Spleen (tissue), 11 donors: ENCODE results near the gene OR13J1. TPM values are rescaled to one million over a fixed set of nuclear protein-coding genes. Genes with fewer than 3 reads are reported as not detected.

Experiments
- DNase-seq: peaks from one replicate; pipeline ENCODE4 v3.0.0-alpha.2; 2020
- H3K27ac ChIP-seq, 8 donors: fragments of 200-600 bp; sonication (generic) in 7 of 8; 1 replicate in 4 of 8; 2 replicates in 4 of 8; pipeline versions ENCODE4 v1.5.0 to v1.8.0; 2016 to 2021; ENCODE audit warnings: inconsistent platforms in 4 of 8, mild to moderate bottlenecking in 4 of 8, moderate library complexity in 1 of 8
- H3K27me3 ChIP-seq, 7 donors: fragments of 200-600 bp; sonication (generic) in 6 of 7; replicated peaks in 1 of 7; 1 replicate in 4 of 7; 2 replicates in 3 of 7; pipeline versions ENCODE4 v1.5.0 to v1.8.0; 2016 to 2021; ENCODE audit warnings: inconsistent platforms in 3 of 7, mild to moderate bottlenecking in 1 of 7
- H3K36me3 ChIP-seq, 6 donors: fragments of 200-600 bp; sonication (generic) in 5 of 6; 1 replicate in 4 of 6; 2 replicates in 2 of 6; pipeline versions ENCODE4 v1.5.0 to v1.8.0; 2016 to 2021; ENCODE audit warnings: inconsistent platforms in 2 of 6
- H3K4me1 ChIP-seq, 6 donors: fragments of 200-600 bp; sonication (generic) in 5 of 6; 1 replicate in 3 of 6; 2 replicates in 3 of 6; pipeline versions ENCODE4 v1.5.0 to v1.8.0; 2016 to 2021; ENCODE audit warnings: inconsistent platforms in 3 of 6
- H3K4me3 ChIP-seq, 8 donors: fragments of 200-600 bp; sonication (generic) in 7 of 8; 1 replicate in 4 of 8; 2 replicates in 4 of 8; pipeline versions ENCODE4 v1.5.0 to v1.8.0; 2016 to 2021; ENCODE audit warnings: inconsistent platforms in 4 of 8, mild to moderate bottlenecking in 4 of 8, moderate library complexity in 2 of 8
- H3K9me3 ChIP-seq, 8 donors: fragments of 200-600 bp; sonication (generic) in 7 of 8; 1 replicate in 4 of 8; 2 replicates in 4 of 8; pipeline versions ENCODE4 v1.5.0 to v1.8.0; 2016 to 2021; ENCODE audit warnings: inconsistent platforms in 4 of 8
- CTCF ChIP-seq, 11 experiments: fragments of 200-600 bp in 7 of 11; fragments of 450-650 bp in 4 of 11; sonication (generic) in 4 of 11; IDR thresholded peaks in 8 of 11; conservative IDR thresholded peaks in 3 of 11; 1 replicate in 7 of 11; 2 replicates in 4 of 11; pipeline versions ENCODE4 v1.4.0 to v1.8.0; 2016 to 2021; ENCODE audit warnings: antibody characterized with exemption in 11 of 11, inconsistent platforms in 4 of 11, mild to moderate bottlenecking in 1 of 11
- POLR2A ChIP-seq, 3 donors: fragments of 450-650 bp; IDR thresholded peaks; one replicate each; pipeline ENCODE4 v1.5.1; 2017; ENCODE audit warnings: antibody characterized with exemption in 3 of 3, mild to moderate bottlenecking in 1 of 3
- POLR2AphosphoS5 ChIP-seq, 3 donors: sonication (generic); formaldehyde crosslinking; IDR thresholded peaks; one replicate each; pipeline ENCODE4 v1.5.1; 2017; ENCODE audit warnings: antibody characterized with exemption in 3 of 3
- WGBS, 5 donors: extraction: QIAGEN DNeasy Blood & Tissue Kit in 3 of 5; methylation state at CpG; one replicate each; pipeline versions ENCODE4 v1.1.5 to v1.1.7; 2013 to 2018; 5-methylcytosine and 5-hydroxymethylcytosine counted together
- intact Hi-C: fragments of 100-400 bp; cut with DNase I; formaldehyde crosslinking; loops from one replicate; pipeline ENCODE4 v1.15.0; 2023; ENCODE audit warnings: low total_unique reads
- polyA plus RNA-seq, 3 donors: library from polyadenylated mRNA; stranded (reverse); fragments of 200-250 nt; gene quantifications; one replicate each; pipeline ENCODE4 v1.2.1, GENCODE V29; 2013
- total RNA-seq, 7 donors: library from RNA; depleted of rRNA in 3 of 7; stranded (reverse); fragments of >200 nt in 3 of 7; fragmentation: NEBNext Ultra II Directional in 4 of 7; extraction: Animal tissue kit (Norgen Biotek cat#: 25700) in 4 of 7; gene quantifications; one replicate each; pipeline versions ENCODE4 v1.1.0 to v1.2.1, GENCODE V29; 2016 to 2021
- donor health status: healthy with polysubstance abuse.
- donor health status: DM: no; HTN: no; CAD: no; lungs with moderate emphysema.
- donor health status: DM: no; HTN: no; CAD: no.
- donor health status: Bipolar disorder and iron deficiency.
- donor health status: healthy.
- donor health status: DM: no; HTN: no; CAD: no.
- donor health status: DM: yes; HTN: yes; CAD: no.

Gene OR13J1
- total and polyA plus RNA-seq, 10 donors: not detected

- H3K36me3 ChIP-seq: no peaks in the 10 kb centered on the region
These were observed 12.2 kb upstream of the OR13J1 start for GRCh38 chr9:35882263-35882848.

GRCh38 chr9:35872505-35872904 is 2.3 kb upstream of the OR13J1 start:
- Histone ChIP-seq H3K4me3 (no peak overlapping the region), H3K36me3 (no peaks in the 10 kb centered on the region), H3K27ac (no peak overlapping the region), H3K4me1 (no peaks in the 10 kb centered on the region), H3K9me3 (peaks cover 0 to 18% (median 11%) of the 10 kb centered on the region in 8 donors), H3K27me3 (peaks cover 0 to 6% (median 0%) of the 10 kb centered on the region in 7 donors)
- WGBS, 5 donors: 72 to 87% (median 78%) methylated on average over 3 of the region's 3 CpGs
- no peak for TF ChIP-seq CTCF (IDR thresholded peaks at IDR 0.05 in 8 of 11, conservative IDR thresholded peaks at IDR 0.05 in 3 of 11)
- TF ChIP-seq POLR2AphosphoS5 (IDR thresholded peaks at IDR 0.05): no peak
- no peak for TF ChIP-seq POLR2A (IDR thresholded peaks at IDR 0.05)
- no peak for DNase-seq
- intact Hi-C loops: no loop called here

More at GRCh38 chr9:35882263-35882848, 12.2 kb upstream of the OR13J1 start:
- intact Hi-C loops: loop anchor here (2.0 kb wide), 1 partner anchor 92 kb away; the partner anchor contains the start of gene NPR2
- H3K9me3 ChIP-seq: peaks cover 0 to 9% (median 7%) of the 10 kb centered on the region in 8 donors
- H3K4me1 ChIP-seq: no peaks in the 10 kb centered on the region
- H3K27ac ChIP-seq: no peak overlapping the region
- WGBS, 5 donors: 1 to 4% (median 1%) methylated on average over 4 of the region's 4 CpGs
- H3K27me3 ChIP-seq: no peaks in the 10 kb centered on the region
- H3K4me3 ChIP-seq: no peak overlapping the region
- TF ChIP-seq POLR2AphosphoS5 (IDR thresholded peaks at IDR 0.05) (peak in 1 of 3 donors; percentile 10), CTCF (IDR thresholded peaks at IDR 0.05 in 8 of 11, conservative IDR thresholded peaks at IDR 0.05 in 3 of 11) (peak; percentile 83 to 96 (median 93)), POLR2A (IDR thresholded peaks at IDR 0.05) (no peak)
- peak; percentile 92 for DNase-seq

GRCh38 chr9:35871545-35871944 is 1.3 kb upstream of the OR13J1 start:
- peaks cover 0 to 6% (median 0%) of the 10 kb centered on the region in 7 donors for H3K27me3 ChIP-seq
- intact Hi-C loops: no loop called here

More at GRCh38 chr9:35871545-35871944, 1.3 kb upstream of the OR13J1 start:
- WGBS, 5 donors: 78 to 90% (median 83%) methylated on average over 2 to 3 of the region's 3 CpGs
- Histone ChIP-seq H3K36me3 (no peaks in the 10 kb centered on the region), H3K9me3 (peaks cover 0 to 8% (median 2%) of the 10 kb centered on the region in 8 donors), H3K27ac (no peak overlapping the region), H3K4me1 (no peaks in the 10 kb centered on the region), H3K4me3 (no peak overlapping the region)
- no peak for TF ChIP-seq CTCF (IDR thresholded peaks at IDR 0.05 in 8 of 11, conservative IDR thresholded peaks at IDR 0.05 in 3 of 11)
- TF ChIP-seq POLR2A (IDR thresholded peaks at IDR 0.05): no peak
- TF ChIP-seq POLR2AphosphoS5 (IDR thresholded peaks at IDR 0.05): no peak
- DNase-seq: no peak
